NCI-H2107 treated with DMSO at 0.1 percent for 48 hours (cell line): ENCODE data around the gene SLC7A7.
"Not testable (repeated sequence)": the region's sequence is repeated elsewhere in the genome, so short reads cannot be mapped to it uniquely, and the experiment has no call there.

Experiments used
- DNase-seq: peaks from one replicate; lab custom pipeline; 2025; ENCODE audit not compliant: unreplicated experiment; lab: John Stamatoyannopoulos, UW

The SLC7A7 gene

GRCh38 chr14:22761734-22762133 lies 53.5 kb downstream of the SLC7A7 start:
- DNase-seq: no peak

DNA sequence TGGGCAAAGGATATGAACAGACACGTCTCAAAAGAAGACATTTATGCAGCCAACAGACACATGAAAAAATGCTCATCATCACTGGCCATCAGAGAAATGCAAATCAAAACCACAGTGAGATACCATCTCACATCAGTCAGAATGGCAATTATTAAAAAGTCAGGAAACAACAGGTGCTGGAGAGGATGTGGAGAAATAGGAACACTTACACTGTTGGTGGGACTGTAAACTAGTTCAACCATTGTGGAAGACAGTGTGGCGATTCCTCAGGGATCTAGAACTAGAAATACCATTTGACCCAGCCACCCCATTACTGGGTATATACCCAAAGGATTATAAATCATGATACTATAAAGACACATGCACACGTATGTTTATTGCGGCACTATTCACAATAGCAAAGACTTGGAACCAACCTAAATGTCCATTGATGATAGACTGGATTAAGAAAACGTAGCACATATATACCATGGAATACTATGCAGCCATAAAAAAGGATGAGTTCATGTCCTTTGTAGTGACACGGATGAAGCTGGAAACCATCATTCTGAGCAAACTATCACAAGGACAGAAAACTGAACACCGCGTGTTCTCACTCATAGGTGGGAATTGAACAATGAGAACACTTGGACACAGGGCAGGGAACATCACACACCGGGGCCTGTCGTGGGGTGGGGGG lies 57.1 kb downstream of the SLC7A7 start:
- DNase-seq: not testable (repeated sequence)

GRCh38 chr14:22753586-22753985 lies 61.6 kb downstream of the SLC7A7 start:
- DNase-seq: no peak

GRCh38 chr14:22752422-22752821 lies 62.8 kb downstream of the SLC7A7 start:
- no peak for DNase-seq

- no peak for DNase-seq
Observed at GRCh38 chr14:22748631-22749068, 66.6 kb downstream of the SLC7A7 start.

GRCh38 chr14:22748206-22748605 lies 67.0 kb downstream of the SLC7A7 start:
- no peak for DNase-seq

GRCh38 chr14:22747769-22748168 lies 67.5 kb downstream of the SLC7A7 start:
- no peak for DNase-seq

GRCh38 chr14:22740020-22740419 lies 75.2 kb downstream of the SLC7A7 start:
- DNase-seq: no peak

DNA sequence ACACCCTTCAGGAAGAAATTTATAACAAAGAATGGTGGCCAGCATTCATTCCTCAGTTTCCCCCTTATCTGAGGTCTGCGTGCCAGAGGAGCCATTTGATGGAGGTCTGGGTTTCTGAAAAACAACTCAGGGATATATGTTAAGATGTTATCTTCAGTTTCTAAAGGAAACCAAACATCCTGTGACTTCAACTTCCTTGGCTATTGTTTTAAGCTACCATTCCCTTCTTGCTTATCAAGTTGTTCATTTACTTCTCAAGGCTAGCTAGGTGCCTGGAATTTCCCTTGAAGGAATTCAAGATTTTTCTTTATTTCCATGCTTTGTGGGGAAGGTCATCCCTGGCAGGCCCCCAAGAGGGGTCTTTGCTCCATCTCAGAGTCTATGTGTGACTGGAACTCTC lies 75.8 kb downstream of the SLC7A7 start:
- DNase-seq: no peak

GRCh38 chr14:22737052-22737451 lies 78.2 kb downstream of the SLC7A7 start:
- DNase-seq: no peak

GRCh38 chr14:22736384-22736783 lies 78.9 kb downstream of the SLC7A7 start:
- not testable (repeated sequence) for DNase-seq

GRCh38 chr14:22735096-22735495 lies 80.1 kb downstream of the SLC7A7 start:
- DNase-seq: no peak

DNA sequence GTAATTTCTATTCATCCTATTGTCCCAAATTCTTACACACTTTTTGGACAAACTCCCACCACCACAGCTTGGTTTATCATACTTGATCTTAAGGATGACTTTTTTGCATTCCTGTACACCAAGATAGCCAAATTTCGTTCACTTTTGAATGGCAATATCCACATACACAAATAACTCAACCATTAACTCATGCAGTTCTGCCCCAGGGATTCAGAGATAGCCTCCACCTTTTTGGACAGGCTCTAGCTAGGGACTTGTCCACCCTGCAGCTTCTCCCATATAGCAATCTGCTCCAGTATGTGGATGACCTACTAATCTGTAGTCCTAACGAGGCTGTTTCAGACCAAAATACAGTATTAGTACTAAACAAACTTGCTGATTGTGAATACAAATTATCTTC lies 81.4 kb downstream of the SLC7A7 start:
- DNase-seq: no peak

- DNase-seq: not testable (repeated sequence)
Observed at GRCh38 chr14:22732062-22732461, 83.2 kb downstream of the SLC7A7 start.

GRCh38 chr14:22726012-22726411 lies 89.2 kb downstream of the SLC7A7 start:
- no peak for DNase-seq

DNA sequence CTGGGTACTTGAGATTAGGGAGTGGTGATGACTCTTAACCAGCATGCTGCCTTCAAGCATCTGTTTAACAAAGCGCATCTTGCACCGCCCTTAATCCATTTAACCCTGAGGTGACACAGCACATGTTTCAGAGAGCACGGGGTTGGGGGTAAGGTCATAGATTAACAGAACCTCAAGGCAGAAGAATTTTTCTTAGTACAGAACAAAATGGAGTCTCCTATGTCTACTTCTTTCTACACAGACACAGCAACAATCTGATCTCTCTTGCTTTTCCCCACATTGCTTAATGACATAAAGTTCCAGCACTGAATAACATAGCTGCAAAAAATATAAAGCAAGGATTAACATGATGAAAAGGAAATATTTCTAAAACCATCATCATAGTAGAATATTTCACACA lies 89.9 kb downstream of the SLC7A7 start:
- DNase-seq: not testable (repeated sequence)

- not testable (repeated sequence) for DNase-seq
Observed at GRCh38 chr14:22724847-22725246, 90.4 kb downstream of the SLC7A7 start.

DNA sequence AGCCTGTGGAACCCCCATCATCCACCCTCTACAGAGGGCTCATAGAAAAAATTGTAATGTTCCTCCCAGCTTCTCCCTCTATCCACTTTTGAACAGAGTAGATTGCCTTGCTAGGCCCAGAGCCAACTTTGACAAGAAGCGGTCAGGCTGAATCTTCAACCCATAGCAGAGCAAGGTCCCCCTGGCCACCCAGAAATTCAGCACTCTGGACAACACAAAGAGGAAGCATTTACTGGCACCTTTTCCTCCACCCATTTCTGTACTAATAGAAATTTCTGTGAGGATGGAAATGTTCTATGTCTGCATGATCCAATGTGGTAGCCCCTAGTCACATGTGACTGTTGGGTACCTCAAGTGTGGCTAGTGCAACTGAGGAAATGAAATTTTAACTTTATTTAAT lies 91.4 kb downstream of the SLC7A7 start:
- no peak for DNase-seq
